Mucosa of descending colon (tissue), 3 donors: ENCODE results near the gene ARMH3. TPM values are rescaled to one million over a fixed set of nuclear protein-coding genes. Genes with fewer than 3 reads are reported as not detected.

Source experiments
- ATAC-seq: fragments of 200-7000 bp; cut with Tn5 transposase; one replicate; pipeline ENCODE4 v1.9.1; 2020; ENCODE audit warnings: mild to moderate bottlenecking, moderate library complexity
- DNase-seq, 3 donors: peaks; one replicate each; pipeline ENCODE4 v3.0.0-alpha.2; 2020
- H3K36me3 ChIP-seq: fragments of 200-600 bp; one replicate; pipeline ENCODE4 v1.8.0; 2021; ENCODE audit warnings: low read depth, mild to moderate bottlenecking
- H3K4me1 ChIP-seq: fragments of 200-600 bp; one replicate; pipeline ENCODE4 v1.8.0; 2021; ENCODE audit warnings: low read depth, mild to moderate bottlenecking
- H3K4me3 ChIP-seq: fragments of 200-600 bp; one replicate; pipeline ENCODE4 v1.8.0; 2021; ENCODE audit warnings: mild to moderate bottlenecking
- H3K9me3 ChIP-seq: fragments of 200-600 bp; one replicate; pipeline ENCODE4 v1.8.0; 2021; ENCODE audit warnings: mild to moderate bottlenecking
- CTCF ChIP-seq: fragments of 200-600 bp; IDR thresholded peaks from one replicate; pipeline ENCODE4 v1.8.0; 2022; ENCODE audit warnings: antibody characterized with exemption, mild to moderate bottlenecking
- intact Hi-C, 2 donors: fragments of 100-400 bp; cut with DNase I in 1 of 2; cut with micrococcal nuclease in 1 of 2; formaldehyde crosslinking; loops; one replicate each; pipeline versions ENCODE4 v1.11.0 to v1.11.1; 2022; cut with DNase I, micrococcal nuclease
- total RNA-seq, 3 donors: library from RNA; stranded (reverse); fragmentation: NEBNext Ultra II Directional in 2 of 3; extraction: Animal tissue kit (Norgen Biotek cat#: 25700) in 2 of 3; gene quantifications; one replicate each; pipeline versions ENCODE4 v1.2.1 to v1.2.4, GENCODE V29; 2021 to 2023
- donor health status: DM: no; HTN: no; CAD: no; lungs with moderate emphysema.
- donor health status: DM: no; HTN: no; CAD: no.
- donor health status: DM: no; HTN: yes; CAD: no.

The ARMH3 gene
- total RNA-seq, 3 donors from 2014 or later = 25.8 to 45.6 (median 28.1) TPM

- ATAC-seq (no peak), DNase-seq (no peak)
- Histone ChIP-seq H3K9me3 (no peaks in the 10 kb centered on the region), H3K4me1 (no peaks in the 10 kb centered on the region), H3K36me3 (no peaks in the 10 kb centered on the region), H3K4me3 (no peak overlapping the region)
- no peak for TF ChIP-seq CTCF
- intact Hi-C loops = no loop called here
Measured at GRCh38 chr10:101972761-101973160, 83.2 kb downstream of the ARMH3 start.

- no peaks in the 10 kb centered on the region for H3K9me3 ChIP-seq
- H3K4me1 ChIP-seq = no peaks in the 10 kb centered on the region
- TF ChIP-seq CTCF = no peak
- ATAC-seq = no peak
- no peaks in the 10 kb centered on the region for H3K36me3 ChIP-seq
- intact Hi-C loops = no loop called here
- no peak for DNase-seq
- no peak overlapping the region for H3K4me3 ChIP-seq
Measured at GRCh38 chr10:101969412-101969922, 86.5 kb downstream of the ARMH3 start.

GRCh38 chr10:101968940-101969321 lies 87.0 kb downstream of the ARMH3 start:
- intact Hi-C loops = no loop called here
- Histone ChIP-seq H3K36me3 (no peaks in the 10 kb centered on the region), H3K4me3 (no peak overlapping the region), H3K4me1 (no peaks in the 10 kb centered on the region), H3K9me3 (no peaks in the 10 kb centered on the region)
- peak; percentile 32 for ATAC-seq
- TF ChIP-seq CTCF = no peak
- no peak for DNase-seq

- no peaks in the 10 kb centered on the region for H3K9me3 ChIP-seq
- no peaks in the 10 kb centered on the region for H3K36me3 ChIP-seq
- H3K4me1 ChIP-seq = no peaks in the 10 kb centered on the region
- no peak for TF ChIP-seq CTCF
- DNase-seq = no peak
- intact Hi-C loops = no loop called here
- no peak overlapping the region for H3K4me3 ChIP-seq
- no peak for ATAC-seq
Measured at GRCh38 chr10:101968286-101968939, 87.6 kb downstream of the ARMH3 start.

- intact Hi-C loops = no loop called here
- DNase-seq = no peak
- no peak overlapping the region for H3K4me3 ChIP-seq
- H3K4me1 ChIP-seq = no peaks in the 10 kb centered on the region
- ATAC-seq = no peak
- no peak for TF ChIP-seq CTCF
- H3K36me3 ChIP-seq = no peaks in the 10 kb centered on the region
- no peaks in the 10 kb centered on the region for H3K9me3 ChIP-seq
Measured at GRCh38 chr10:101967713-101968112, 88.3 kb downstream of the ARMH3 start.
